ENCODE data around the gene LOXHD1.

- TF ChIP-seq CTCF (conservative IDR thresholded peaks at IDR 0.05) (no peak), EZH2 (IDR thresholded peaks at IDR 0.05; ENCODE audit: low read depth) (no peak)
Observed at GRCh38 chr18:46456691-46457090, 200.3 kb downstream of the LOXHD1 start.
